ENCODE results near the gene RALGAPA1.
"Not testable (repeated sequence)": the region's sequence is repeated elsewhere in the genome, so short reads cannot be mapped to it uniquely, and the experiment has no call there.

Gene RALGAPA1

DNA sequence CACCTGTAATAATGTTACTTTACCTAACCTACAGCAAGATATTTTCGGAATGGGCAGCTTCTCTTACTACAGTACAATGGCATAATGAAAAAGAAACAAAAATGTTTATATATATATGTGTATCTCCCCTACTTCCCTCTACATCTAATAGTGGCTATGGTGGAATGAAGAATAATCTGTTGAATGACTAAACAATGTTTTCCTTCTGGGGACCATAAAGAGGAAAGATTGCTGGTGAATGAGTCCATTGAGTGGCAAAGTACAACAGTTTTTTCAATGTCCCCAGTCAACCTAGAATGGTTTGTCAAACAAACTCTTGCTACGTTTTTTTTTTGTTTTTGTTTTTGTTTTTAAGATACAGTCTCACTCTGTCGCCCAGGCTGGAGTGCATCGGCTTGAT lies 47.2 kb downstream of the RALGAPA1 start:
- no peak for DNase-seq (ENCODE audit: low spot score)

DNA sequence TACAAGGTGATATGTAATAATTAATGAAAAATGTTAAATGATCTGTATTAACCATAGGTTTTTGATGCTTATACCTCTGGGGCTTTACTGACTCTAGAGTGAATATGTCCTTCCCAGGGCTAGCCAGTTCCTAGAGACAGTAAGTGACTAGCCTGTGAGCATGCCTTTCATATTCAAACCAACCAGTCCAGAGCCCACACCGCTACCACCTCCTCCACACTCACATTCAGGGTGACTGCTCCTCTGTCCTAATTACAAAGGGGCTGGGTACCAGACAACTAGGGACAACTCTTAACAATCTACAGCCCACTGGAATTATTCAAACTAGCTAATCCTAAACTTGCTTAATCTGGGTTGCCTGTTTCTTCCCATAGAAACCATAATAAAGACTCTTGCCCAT lies 49.0 kb downstream of the RALGAPA1 start:
- DNase-seq (ENCODE audit: low spot score), result no peak

DNA sequence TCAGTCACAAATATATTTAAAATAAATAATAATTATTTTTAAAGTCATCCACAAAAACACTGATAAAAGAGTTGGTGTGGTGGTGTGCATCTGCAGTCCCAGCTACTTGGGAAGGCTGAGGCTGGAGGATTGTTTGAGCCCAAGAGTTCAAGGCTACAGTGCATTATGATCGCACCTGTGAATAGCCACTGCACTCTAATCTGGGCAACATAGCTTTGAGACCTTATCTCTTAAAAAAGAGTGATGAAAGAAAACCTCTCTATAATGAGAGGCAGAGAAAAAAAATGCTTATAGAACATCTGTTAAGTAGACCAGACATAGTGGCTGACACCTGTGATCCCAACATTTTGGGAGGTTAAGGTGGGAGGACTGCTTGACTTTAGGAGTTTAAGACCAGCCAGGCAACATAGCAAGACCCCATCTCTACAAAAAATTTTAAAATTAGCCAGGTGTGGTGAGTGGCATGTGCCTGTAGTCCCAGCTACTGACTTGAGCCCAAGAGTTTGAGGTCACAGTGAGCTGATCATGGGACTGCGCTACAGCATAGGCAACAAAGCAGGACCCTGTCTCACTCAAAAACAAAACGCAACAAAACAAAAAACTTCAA lies 50.5 kb downstream of the RALGAPA1 start:
- DNase-seq (ENCODE audit: low spot score), result no peak

DNA sequence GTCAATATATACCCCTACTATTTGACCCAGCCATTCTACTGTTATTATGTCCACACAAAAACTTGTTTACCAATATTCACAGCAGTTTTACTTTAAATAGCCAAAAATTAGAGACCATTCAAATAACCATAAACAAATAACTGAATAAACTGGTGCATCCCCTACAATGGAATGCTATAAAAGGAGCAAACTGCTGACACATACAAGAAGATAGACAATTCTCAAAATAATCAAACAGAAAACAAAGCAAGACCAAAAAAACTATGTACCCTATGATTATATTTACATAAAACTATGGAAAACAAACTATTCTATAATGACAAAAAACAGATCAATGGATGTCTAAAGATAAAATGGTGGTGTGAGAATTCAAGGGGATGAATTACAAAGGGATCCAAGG lies 54.4 kb downstream of the RALGAPA1 start:
- no peak for DNase-seq (ENCODE audit: low spot score)

DNA sequence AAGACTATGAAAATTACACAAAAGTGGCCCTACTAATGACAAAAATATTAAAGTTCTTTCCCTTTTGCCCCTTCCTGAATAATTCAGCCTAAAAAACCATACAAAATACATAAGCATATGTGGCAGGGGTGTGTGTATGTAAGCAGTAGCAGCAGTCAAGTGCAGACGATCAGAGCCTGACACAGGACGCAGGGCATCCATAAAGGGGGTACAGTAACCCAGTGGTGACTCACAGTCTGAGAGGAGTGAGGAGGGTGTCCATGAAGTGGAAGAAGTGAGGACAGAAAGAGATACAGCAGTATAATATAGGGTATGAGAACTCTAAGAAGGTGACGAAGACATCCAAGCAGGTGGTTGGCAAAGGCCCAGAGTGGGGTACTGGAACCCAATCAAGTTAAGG lies 56.7 kb downstream of the RALGAPA1 start:
- no peak for DNase-seq (ENCODE audit: low spot score)

DNA sequence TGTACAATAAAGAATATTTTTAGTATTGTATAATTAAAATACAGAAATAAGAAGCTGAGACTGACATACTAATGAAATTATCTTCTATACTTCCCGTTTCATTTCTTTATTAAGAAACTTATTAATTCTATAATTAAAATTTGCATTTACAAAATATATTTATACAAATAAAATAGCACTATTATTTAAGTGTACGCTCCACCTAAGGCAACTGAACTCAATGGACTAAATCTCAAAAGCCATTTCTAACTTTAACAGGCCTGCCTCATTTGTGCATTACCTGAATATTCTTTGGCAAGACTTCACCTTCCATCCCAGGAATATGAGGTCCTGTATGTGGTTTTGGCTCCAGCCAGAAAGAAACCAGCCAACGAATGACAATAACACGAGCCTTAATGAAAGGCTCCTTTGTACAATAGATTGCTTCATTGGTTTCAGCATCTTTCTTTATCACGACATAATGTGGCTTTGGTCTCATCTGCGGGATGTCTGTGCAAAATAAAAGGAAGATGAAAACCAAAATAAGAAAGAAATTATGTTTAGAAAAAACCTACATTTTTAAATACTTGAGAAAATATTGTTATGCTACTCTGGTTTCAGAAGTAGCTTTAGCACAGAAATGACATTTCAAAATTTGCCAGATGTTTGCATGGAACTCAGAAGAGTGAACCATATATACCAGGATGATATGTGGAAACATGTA lies 58.7 kb downstream of the RALGAPA1 start:
- no peak for DNase-seq (ENCODE audit: low spot score)

DNA sequence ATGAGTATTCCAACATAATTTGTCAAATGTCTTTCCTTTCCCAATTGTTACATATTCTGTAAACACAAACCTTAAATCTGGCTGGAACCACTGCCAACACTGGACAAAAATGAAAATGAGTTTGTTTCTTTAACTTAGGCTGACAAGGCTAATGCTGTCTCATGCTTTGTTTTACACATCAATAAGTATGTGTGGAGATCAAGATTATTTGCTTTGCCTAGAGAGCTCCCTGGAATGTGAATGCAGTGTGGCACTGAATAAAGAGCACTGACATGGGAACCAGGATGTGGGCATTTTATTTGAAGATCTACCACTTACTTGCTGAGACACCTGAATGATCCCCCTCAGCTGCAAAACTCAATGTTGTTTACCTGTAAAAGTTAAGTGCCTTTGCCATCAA lies 61.7 kb downstream of the RALGAPA1 start:
- no peak for DNase-seq (ENCODE audit: low spot score)

DNA sequence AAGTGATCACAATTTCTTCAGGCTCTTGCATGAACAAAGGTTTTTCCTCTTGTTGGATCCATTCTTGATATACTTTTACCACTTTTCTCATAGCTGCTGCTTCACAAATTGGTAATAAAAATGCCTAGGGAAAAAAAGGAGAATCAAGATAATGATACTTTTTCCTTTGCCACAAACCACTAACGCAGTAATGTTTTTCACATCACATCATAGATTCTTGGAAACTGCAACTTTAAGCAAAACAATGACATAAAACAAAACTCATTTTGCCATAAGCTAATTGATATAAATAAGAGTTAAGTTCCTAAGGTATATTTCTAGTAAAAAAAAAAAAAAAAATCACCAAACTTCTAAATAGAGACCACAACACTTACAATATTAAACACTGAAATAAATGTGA lies 66.7 kb downstream of the RALGAPA1 start:
- peak; percentile 52 for DNase-seq (ENCODE audit: low spot score)

DNA sequence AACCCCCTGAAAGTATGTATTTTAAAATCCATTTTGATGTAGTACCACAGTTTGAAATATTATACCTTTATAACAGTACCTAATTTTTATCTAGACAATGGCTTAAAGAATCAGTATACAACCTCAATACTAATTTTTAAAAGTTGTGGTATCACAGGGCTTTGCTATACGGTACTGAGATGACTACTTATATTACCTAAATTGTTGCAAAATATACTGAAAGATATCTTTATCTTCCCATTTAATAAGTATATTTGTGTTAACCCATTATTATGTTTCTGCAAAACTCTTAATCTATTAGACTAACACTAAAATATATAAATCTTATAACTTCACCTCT lies 67.1 kb downstream of the RALGAPA1 start:
- DNase-seq (ENCODE audit: low spot score), result peak; percentile 15

DNA sequence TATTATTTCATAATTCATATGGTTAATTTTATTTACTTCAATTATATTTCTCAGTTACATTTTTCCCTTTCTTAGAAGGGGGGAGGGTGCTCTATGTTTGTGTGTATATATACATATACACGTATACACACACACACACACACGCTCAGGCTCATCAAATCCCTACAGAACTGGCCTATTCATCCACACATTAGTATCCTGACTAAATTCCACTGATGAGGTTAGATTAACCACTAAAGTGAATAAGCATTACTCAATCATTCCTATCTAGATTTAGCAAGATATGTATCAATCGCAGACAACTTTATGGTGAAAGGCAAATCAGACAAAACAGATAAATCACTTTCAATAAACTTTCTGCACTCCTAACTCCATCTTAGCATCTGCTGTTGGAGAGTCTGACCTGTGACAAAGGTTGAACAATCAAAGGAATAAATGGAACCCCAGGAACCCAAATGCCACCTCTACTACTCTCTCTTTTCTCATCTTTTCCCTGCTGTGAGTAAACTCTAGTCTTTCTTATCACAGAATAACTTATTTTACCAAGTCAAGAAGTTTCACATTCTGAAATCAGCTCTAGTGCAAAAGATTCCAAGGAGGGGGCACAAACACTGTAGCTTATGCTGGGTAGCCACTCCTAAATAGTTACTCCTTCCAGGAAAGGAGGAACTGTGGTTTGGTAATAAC lies 67.6 kb downstream of the RALGAPA1 start:
- peak; percentile 27 for DNase-seq (ENCODE audit: low spot score)

DNA sequence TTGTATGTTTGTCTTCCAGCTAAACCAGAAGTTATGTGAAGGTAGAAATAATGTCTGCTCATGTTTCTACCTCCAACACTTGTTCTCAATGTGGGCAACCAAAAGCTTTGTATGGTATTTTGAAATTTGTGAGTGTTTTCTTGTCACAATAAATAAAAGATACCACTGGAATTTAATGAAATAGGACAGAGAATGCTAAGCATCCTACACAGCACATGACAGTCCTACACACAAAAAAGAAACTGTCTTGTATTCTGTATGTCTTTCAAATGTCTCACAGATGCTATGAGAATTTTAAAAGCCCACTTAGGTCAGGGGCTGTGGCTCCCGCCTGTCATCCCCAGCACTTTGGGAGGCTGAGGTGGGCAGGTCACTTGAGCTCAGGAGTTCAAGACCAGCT lies 68.9 kb downstream of the RALGAPA1 start:
- no peak for DNase-seq (ENCODE audit: low spot score)

DNA sequence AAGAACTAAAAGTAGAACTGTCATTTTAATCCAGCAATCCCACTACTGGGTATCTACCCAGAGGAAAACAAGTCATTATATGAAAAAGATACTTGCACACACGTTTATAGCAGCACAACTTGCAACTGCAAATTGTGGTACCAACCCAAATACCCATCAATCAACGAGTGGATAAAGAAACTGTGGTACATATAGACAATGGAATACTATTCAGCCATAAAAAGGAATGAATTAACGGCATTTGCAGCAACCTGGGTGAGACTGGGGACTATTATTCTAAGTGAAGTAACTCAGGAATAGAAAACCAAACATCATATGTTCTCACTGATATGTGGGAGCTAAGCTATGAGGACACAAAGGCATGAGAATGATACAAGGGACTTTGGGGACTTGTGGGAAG lies 73.9 kb downstream of the RALGAPA1 start:
- not testable (repeated sequence) for DNase-seq (ENCODE audit: low spot score)

DNA sequence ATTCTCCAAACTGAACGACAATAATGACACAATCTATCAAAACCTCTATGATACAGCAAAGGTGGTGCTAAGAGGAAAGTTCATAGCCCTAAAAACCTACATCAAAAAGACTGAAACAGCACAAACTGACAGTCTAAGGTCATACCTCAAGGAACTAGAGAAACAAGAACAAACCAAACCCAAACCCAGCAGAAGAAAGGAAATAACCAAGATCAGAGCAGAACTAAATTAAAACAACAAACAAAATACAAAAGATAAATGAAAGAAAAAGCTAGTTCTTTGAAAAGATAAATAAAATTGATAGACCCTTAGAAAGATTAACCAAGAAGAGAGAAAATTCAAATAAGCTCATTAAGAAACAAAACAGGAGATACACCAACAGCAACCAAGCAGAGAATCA lies 75.6 kb downstream of the RALGAPA1 start:
- not testable (repeated sequence) for DNase-seq (ENCODE audit: low spot score)

DNA sequence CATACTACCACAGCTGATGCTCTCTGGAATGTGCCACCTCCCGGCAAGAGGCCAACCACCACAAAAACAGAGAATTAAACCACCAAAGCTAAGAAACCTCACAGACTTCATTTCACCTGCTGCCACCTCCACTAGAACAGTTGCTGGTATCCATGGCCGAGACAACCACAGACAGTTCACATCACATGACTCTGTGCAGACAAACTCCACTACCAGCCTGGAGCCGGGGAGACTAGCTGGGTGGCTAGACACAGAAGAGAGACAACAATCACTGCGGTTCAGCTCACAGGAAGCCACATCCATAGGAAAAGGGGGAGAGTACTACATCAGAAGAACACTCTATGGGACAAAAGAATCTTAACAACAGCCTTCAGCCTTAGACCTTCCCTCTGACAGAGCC lies 78.2 kb downstream of the RALGAPA1 start:
- DNase-seq (ENCODE audit: low spot score), result no peak

DNA sequence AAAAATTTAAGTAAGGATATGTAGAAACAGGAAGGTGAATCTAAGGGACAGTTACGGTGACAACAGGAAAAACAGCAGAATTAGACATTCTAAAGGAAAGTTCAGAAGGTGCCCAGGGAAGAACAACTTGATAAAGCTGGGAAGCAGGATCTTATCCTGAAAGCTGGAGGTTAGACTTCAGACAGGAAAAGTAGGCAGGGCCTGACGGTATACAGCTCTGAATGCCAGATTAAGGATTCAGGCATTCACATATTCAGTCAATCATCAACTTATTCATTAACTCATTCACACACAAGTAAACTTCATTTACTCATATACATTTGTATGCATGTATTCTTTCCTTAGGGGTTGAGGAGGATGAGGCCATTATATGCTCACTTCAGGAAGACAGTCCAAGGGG lies 81.3 kb downstream of the RALGAPA1 start:
- DNase-seq (ENCODE audit: low spot score), result no peak

DNA sequence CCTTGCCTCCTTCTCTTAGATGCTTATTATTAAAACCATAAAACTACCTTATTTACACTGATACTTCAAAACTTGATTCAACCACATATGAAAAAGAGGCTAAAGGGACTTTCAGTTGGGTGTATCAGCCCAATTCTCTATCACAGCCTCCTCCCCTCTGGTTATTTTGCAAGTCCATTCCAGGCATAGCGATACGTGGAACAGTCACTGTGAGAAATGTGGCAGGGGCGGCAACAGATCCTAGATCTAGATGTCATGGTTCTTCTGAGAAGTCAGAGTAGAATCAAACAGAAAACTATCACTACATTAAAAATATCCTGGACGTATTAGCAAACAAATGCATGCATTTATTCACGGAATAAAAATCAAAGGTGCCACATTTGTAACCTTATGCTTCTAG lies 83.2 kb downstream of the RALGAPA1 start:
- DNase-seq (ENCODE audit: low spot score), result peak; percentile 8

DNA sequence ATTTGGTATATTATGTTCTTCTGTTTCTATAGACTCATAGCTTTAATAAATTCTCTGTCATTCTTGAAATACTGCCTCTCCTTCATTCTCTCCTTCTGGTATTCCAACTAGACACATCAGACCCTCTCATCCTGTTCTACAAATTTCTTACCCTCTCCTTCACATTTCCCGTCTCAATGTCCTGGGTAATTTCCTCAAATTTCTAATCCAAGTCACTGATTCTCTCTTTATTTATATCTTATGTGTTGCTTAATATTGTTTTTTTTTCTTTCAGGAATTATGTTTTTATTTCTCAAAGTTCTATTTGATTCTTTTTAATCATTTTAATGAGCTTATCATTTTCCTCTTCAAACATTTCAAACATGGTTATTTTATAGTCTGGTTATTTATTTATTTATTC lies 94.0 kb downstream of the RALGAPA1 start:
- DNase-seq (ENCODE audit: low spot score), result no peak

DNA sequence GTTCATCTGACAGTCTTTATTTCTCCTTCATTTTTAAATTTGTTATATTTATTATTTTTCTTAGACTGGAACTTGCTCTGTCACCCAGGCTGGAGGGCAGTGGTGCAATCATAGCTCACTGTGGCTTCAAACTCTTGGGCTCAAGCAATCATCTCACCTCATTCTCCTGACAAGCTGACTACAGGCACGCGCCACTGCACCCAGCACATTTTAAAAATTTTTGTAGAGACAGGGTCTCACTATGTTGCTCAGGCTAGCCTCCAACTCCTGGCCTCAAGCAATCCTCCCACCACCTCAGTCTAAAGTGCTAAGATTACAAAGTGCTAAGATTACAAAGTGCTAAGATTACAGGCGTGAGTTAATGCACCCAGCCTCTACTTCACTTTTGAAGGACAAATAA lies 96.6 kb downstream of the RALGAPA1 start:
- DNase-seq (ENCODE audit: low spot score), result no peak

DNA sequence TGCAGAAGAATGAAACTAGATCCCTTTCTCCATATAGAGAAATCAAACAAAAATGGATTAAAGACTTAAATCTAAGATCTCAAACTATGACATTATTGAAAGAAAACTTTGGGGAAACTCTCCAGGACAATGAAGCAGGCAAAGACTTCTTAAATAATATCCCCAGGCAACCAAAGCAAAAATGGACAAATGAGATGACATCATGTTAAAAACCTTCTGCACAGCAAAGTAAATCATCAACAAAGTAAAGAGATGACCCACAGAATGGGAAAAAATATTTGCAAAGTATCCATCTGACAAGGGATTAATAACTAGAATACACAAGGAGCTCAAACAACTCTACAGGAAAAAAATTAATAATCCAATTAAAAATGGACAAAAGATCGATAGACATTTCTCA lies 101.0 kb downstream of the RALGAPA1 start:
- DNase-seq (ENCODE audit: low spot score), result no peak

DNA sequence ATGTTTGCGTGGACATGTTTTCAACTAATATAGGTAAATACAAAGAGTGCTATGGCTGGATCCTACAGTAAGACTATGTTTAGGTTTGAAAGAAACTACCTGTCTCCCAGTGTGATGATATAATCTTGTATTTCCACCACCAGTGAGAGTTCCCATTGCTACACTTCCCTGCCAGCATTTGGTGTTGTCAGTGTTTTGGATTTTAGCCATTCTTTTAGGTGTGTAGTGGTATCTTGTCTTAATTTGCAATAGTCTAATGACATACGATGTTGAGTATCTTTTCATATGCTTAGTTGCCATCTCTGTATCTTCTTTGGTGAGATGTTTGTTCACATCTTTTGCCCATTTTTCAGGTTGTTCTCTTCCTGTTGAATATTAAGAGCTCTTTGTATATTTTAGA lies 103.5 kb downstream of the RALGAPA1 start:
- DNase-seq (ENCODE audit: low spot score), result no peak

DNA sequence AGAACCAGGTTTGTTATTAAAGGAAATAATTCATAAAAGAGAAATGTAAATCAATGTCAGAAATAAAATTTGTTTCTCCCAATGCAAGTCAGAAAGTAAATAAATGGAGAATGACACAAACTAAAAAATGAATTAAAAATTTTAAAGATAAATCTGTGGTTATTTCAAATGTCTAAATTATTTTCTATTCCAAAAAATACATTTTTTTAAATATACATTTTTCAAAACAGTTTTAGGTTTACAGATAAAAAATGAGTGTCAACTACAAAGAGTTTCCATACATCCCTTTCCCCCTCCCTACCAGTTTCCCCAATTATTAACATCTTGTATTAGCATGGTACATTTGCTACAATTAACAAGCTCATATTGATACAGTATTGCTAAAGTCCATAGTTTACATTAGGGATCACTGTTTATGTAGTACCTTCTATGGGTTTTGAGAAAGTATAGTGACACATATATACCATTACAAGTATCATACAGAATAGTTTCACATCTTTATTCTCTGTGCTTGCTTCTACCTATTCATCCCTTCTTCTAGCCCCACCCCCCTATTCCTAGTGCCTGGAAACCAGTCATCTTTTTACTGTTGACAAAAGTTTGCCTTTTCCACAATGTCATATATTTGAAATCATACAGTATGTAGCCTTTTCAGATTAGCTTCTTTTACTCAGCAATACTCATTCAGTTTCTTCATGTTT lies 104.2 kb downstream of the RALGAPA1 start:
- no peak for DNase-seq (ENCODE audit: low spot score)

DNA sequence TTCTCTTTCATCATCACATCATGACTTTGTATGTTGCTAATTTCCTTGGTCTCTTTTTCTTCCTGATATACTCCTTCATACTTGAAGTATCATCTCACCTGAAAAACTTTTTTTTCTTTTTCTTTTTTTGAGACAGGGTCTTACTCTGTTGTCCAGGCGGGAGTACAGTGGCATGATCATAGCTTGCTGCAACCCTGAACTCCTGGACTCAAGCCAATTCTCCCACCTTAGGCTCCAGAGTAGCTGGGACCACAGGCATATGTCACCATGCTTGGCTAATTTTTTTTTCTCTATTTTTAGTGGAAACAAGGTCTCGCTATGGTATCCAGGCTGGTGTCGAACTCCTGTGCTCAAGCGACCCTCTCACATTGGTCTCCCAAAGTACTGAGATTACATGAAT lies 107.6 kb downstream of the RALGAPA1 start:
- DNase-seq (ENCODE audit: low spot score), result no peak

DNA sequence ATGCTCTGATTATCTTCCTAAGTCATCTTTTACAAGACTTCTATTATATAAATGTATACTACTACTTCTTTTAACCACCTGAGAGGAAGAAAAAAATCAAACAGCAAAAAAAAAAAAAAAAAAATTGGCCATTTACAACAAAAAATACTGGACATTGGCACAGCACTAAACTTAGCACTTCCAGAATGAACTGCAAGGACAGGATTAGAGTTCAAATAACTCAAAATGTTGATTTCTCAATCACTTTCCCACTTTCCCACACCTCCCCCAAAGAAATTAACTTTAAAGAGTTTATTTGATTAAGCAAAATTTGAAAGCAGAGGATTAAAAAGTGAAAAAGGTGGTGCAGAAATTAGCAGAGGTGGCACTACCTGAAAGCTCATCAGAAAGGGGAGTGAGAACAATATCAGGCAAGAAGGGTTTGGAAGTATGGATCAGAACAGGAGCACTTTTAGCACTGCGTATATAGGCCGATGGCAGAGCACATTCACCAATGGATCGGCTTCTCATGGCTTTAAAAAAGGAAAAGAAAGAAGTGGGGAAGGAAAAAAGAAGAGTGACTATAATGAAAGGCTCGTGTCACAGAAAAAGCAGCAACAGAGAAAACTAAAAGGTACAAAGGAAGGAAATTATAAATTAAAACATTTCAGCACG lies 109.2 kb downstream of the RALGAPA1 start:
- DNase-seq (ENCODE audit: low spot score), result no peak
